SK-N-MC (cell line): ENCODE measurements around the gene PYCR2.

Experiments used
- EZH2 ChIP-seq: fragments of 200-600 bp; sonication (generic); IDR thresholded peaks from one replicate; pipeline ENCODE4 v1.6.1; 2017; ENCODE audit warnings: antibody characterized with exemption
- FOXP2 ChIP-seq: optimal IDR thresholded peaks from 2 replicates; pipeline ENCODE3; 2011; ENCODE audit warnings: mild to moderate bottlenecking, moderate library complexity; ENCODE audit not compliant: insufficient read depth; ENCODE audit errors: extremely low read length, control extremely low read depth
- POLR2AphosphoS5 ChIP-seq: IDR thresholded peaks from 2 replicates; pipeline ENCODE4 v1.6.1; 2012; ENCODE audit warnings: mild to moderate bottlenecking, low read depth, low read length, borderline replicate concordance

DNA sequence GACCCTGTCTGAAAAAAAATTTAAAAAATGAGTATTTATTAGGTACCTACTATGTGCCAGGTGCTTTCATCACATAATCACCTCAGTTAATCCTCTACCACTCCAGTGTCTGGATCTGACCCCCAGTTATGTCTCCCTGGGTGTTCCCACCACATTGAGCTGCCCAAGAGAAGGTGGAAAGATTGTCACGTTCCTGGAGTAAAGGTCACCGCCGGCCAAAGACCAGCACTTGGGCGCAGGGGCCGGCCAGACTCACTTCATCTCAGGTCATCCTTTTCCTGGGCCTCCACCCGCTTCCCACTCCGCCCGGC lies 714 bp downstream of the PYCR2 start:
- TF ChIP-seq POLR2AphosphoS5: no peak
- TF ChIP-seq EZH2: no peak
- TF ChIP-seq FOXP2: no peak
